HCT116 (cell line): ENCODE data around the gene KDELR1. TPM values are rescaled to one million over a fixed set of nuclear protein-coding genes. Genes with fewer than 3 reads are reported as not detected.

ENCODE experiments used
- ATAC-seq: fragments of 200-7000 bp; cut with Tn5 transposase; 2 replicates; pipeline ENCODE4 v1.9.1; 2020; ENCODE audit warnings: mild to moderate bottlenecking, moderate library complexity
- BruUV-seq: library from RNA; stranded (reverse); fragments of 400-500 nt; replicated peaks from 2 replicates; lab custom pipeline; 2021; lab: Mats Ljungman, UMichigan
- CTCF ChIA-PET: fragments of 300-600 bp; sonication (Branson Sonifier 250); formaldehyde crosslinking; loops from one replicate; lab custom pipeline; 2021; ENCODE audit warnings: antibody characterized with exemption; lab: Charles Lee
- POLR2A ChIA-PET: fragments of 300-600, 350-600 bp; sonication (Branson Sonifier 250); formaldehyde crosslinking; loops from one replicate; lab custom pipeline; 2021; ENCODE audit warnings: antibody characterized with exemption; lab: Charles Lee
- RAD21 ChIA-PET, 2 experiments: fragments of 300-600 bp; sonication (Branson Sonifier 250); formaldehyde crosslinking; loops; one replicate each; lab custom pipeline; 2023; ENCODE audit warnings: low total read pairs in 2 of 2; ENCODE audit not compliant: uncharacterized antibody in 2 of 2, unreplicated experiment in 2 of 2, low non-redundant PET in 1 of 2; lab: Charles Lee
- DNase-seq: peaks from one replicate; pipeline ENCODE4 v3.0.0-alpha.2; 2010; ENCODE audit warnings: low read depth, low spot score
- H2AFZ ChIP-seq: fragments of 200-600 bp; shearing (Covaris generic), sonication (generic); 2 replicates; pipeline ENCODE4 v1.6.1; 2017; ENCODE audit warnings: low read depth, mixed run types, mixed read lengths, antibody characterized with exemption, low read length; ENCODE audit not compliant: poor library complexity, severe bottlenecking
- H3K27ac ChIP-seq: 2 replicates; pipeline ENCODE4 v1.5.1; 2012; ENCODE audit warnings: low read depth, low read length
- H3K27me3 ChIP-seq: fragments of 200-600 bp; sonication (generic); 2 replicates; pipeline ENCODE4 v1.6.1; 2016; ENCODE audit warnings: mixed run types, low read length, mixed read lengths; ENCODE audit not compliant: insufficient read depth
- H3K36me3 ChIP-seq, 2 experiments: fragments of 200-500 bp in 1 of 2; fragments of 200-600 bp in 1 of 2; sonication (Bioruptor generic) in 1 of 2; sonication (generic) in 1 of 2; 2 replicates each; pipeline versions ENCODE4 v1.5.1 to v1.6.1; 2014 to 2016; ENCODE audit warnings: low read length in 2 of 2, inconsistent platforms in 1 of 2, mixed read lengths in 1 of 2, mixed run types in 1 of 2; ENCODE audit not compliant: insufficient read depth in 2 of 2, control insufficient read depth in 1 of 2
- H3K4me1 ChIP-seq, 2 experiments: fragments of 200-600 bp in 1 of 2; sonication (generic) in 1 of 2; 2 replicates each; pipeline versions ENCODE4 v1.5.1 to v1.6.1; 2012 to 2017; ENCODE audit warnings: low read length in 2 of 2, inconsistent platforms in 1 of 2, mild to moderate bottlenecking in 1 of 2, mixed read lengths in 1 of 2, mixed run types in 1 of 2, moderate library complexity in 1 of 2; ENCODE audit not compliant: insufficient read depth in 2 of 2, control insufficient read depth in 1 of 2
- H3K4me2 ChIP-seq: fragments of 200-600 bp; sonication (generic); 2 replicates; pipeline ENCODE4 v1.6.1; 2017; ENCODE audit warnings: mixed run types, low read length, mixed read lengths
- H3K4me3 ChIP-seq, 2 experiments: fragments of 200-600 bp in 1 of 2; sonication (generic) in 1 of 2; replicated peaks in 1 of 2; 2 replicates each; pipeline ENCODE4 v1.5.1; 2011 to 2016; ENCODE audit warnings: low read length in 2 of 2, control low read depth in 1 of 2, low read depth in 1 of 2, mild to moderate bottlenecking in 1 of 2, mixed read lengths in 1 of 2, mixed run types in 1 of 2
- H3K79me2 ChIP-seq: fragments of 200-600 bp; sonication (generic); 2 replicates; pipeline ENCODE4 v1.6.1; 2017; ENCODE audit warnings: mild to moderate bottlenecking, mixed run types, low read length, moderate library complexity, mixed read lengths; ENCODE audit not compliant: insufficient read depth
- H3K9ac ChIP-seq: fragments of 200-600 bp; sonication (generic); 2 replicates; pipeline ENCODE4 v1.6.1; 2016; ENCODE audit warnings: low read length, mixed read lengths
- H3K9me2 ChIP-seq: fragments of 200-600 bp; sonication (generic), shearing (Covaris generic); 2 replicates; pipeline ENCODE4 v1.6.1; 2017; ENCODE audit warnings: mixed run types, mild to moderate bottlenecking, moderate library complexity; ENCODE audit not compliant: insufficient read depth
- H3K9me3 ChIP-seq, 2 experiments: fragments of 200-500 bp in 1 of 2; fragments of 200-600 bp in 1 of 2; sonication (Bioruptor generic) in 1 of 2; sonication (generic) in 1 of 2; 2 replicates each; pipeline ENCODE4 v1.6.1; 2014 to 2017; ENCODE audit warnings: low read length in 2 of 2, mixed read lengths in 2 of 2, inconsistent platforms in 1 of 2, low read depth in 1 of 2, mild to moderate bottlenecking in 1 of 2, mixed run types in 1 of 2, moderate library complexity in 1 of 2; ENCODE audit not compliant: control insufficient read depth in 1 of 2, insufficient read depth in 1 of 2
- H4K20me1 ChIP-seq: fragments of 200-600 bp; sonication (generic), shearing (Covaris generic); 2 replicates; pipeline ENCODE4 v1.6.1; 2017; ENCODE audit warnings: mixed run types, mild to moderate bottlenecking, moderate library complexity; ENCODE audit not compliant: insufficient read depth
- CTCF ChIP-seq, 3 experiments: fragments of 200-600 bp in 1 of 3; sonication (generic) in 1 of 3; IDR thresholded peaks in 2 of 3; conservative IDR thresholded peaks in 1 of 3; 2 replicates each; pipeline ENCODE4 v1.5.1; 2012 to 2017; ENCODE audit warnings: low read depth in 2 of 3, low read length in 2 of 3, antibody characterized with exemption in 1 of 3, borderline replicate concordance in 1 of 3, control low read depth in 1 of 3, mild to moderate bottlenecking in 1 of 3, mixed read lengths in 1 of 3, mixed run types in 1 of 3, moderate library complexity in 1 of 3; ENCODE audit not compliant: insufficient read depth in 1 of 3
- JUND ChIP-seq: IDR thresholded peaks from 2 replicates; pipeline ENCODE4 v1.6.1; 2012
- POLR2AphosphoS5 ChIP-seq: IDR thresholded peaks from 2 replicates; pipeline ENCODE4 v1.6.1; 2011; ENCODE audit warnings: mild to moderate bottlenecking, low read depth, low read length, moderate library complexity
- intact Hi-C: fragments of 100-400 bp; cut with micrococcal nuclease; formaldehyde crosslinking; loops from 2 replicates; pipeline ENCODE4 v1.10.0; 2022
- total RNA-seq: library from RNA; stranded (reverse); gene quantifications from one replicate; pipeline ENCODE4 v1.2.1, GENCODE V29; 2021; ENCODE audit not compliant: unreplicated experiment

The KDELR1 gene
- total RNA-seq, 1 experiment from 2014 or later: 212 TPM

- Histone ChIP-seq H3K27me3 (no peaks in the 10 kb centered on the region), H3K79me2 (no peaks in the 10 kb centered on the region), H3K27ac (no peak overlapping the region), H3K9me2 (no peaks in the 10 kb centered on the region), H3K4me2 (no peak overlapping the region), H4K20me1 (no peaks in the 10 kb centered on the region), H3K36me3 (peaks cover 18 to 20% of the 10 kb centered on the region in 2 experiments), H2AFZ (no peak overlapping the region), H3K9me3 (no peaks in the 10 kb centered on the region), H3K4me3 (no peak overlapping the region), H3K4me1 (peaks cover 0 to 18% of the 10 kb centered on the region in 2 experiments; a peak in 3 of 4 replicates), H3K9ac (no peak overlapping the region)
- no TSS peak for BruUV-seq
- no peak for TF ChIP-seq POLR2AphosphoS5
- ChIA-PET POLR2A (interaction anchor here (0.6 kb wide), 1 partner anchor 18 kb away, joined by 4 read pairs; no protein-coding TSS in a partner anchor), RAD21 (interaction anchor here in 1 of 2 experiments (0.5 kb wide), 1 partner anchor 149 kb away, joined by 4 read pairs; no protein-coding TSS in a partner anchor), CTCF (interaction anchor here (0.6 kb wide), 1 partner anchor 32 kb away, joined by 4 read pairs; no protein-coding TSS in a partner anchor)
- intact Hi-C loops: no loop called here
- DNase-seq (no peak), ATAC-seq (no peak)
Measured at GRCh38 chr19:48419158-48419920, 28.0 kb upstream of the KDELR1 start.

GRCh38 chr19:48418317-48419064 lies 27.1 kb upstream of the KDELR1 start:
- no TSS peak for BruUV-seq
- Histone ChIP-seq H3K4me3 (no peak overlapping the region), H3K27ac (peak overlapping the region; percentile 19; the same call in 1 of the 2 replicates), H3K79me2 (no peaks in the 10 kb centered on the region), H4K20me1 (no peaks in the 10 kb centered on the region), H3K9me3 (no peaks in the 10 kb centered on the region), H3K4me1 (peaks cover 8 to 27% of the 10 kb centered on the region in 2 experiments), H3K9me2 (no peaks in the 10 kb centered on the region), H3K9ac (no peak overlapping the region), H3K27me3 (no peaks in the 10 kb centered on the region), H3K36me3 (peaks cover 18 to 20% of the 10 kb centered on the region in 2 experiments), H3K4me2 (no peak overlapping the region), H2AFZ (no peak overlapping the region)
- ChIA-PET CTCF (interaction anchor here (0.6 kb wide), 1 partner anchor 31 kb away, joined by 4 read pairs; no protein-coding TSS in a partner anchor), POLR2A (no interaction called here), RAD21 (interaction anchor here in 1 of 2 experiments (0.5 kb wide), 1 partner anchor 150 kb away, joined by 4 read pairs; no protein-coding TSS in a partner anchor)
- intact Hi-C loops: no loop called here
- ATAC-seq (peak; percentile 33; the same call in 1 of the 2 replicates), DNase-seq (no peak)
- no peak for TF ChIP-seq JUND
- 0 out of 6 replicates have a peak, but pooled peaks of 1 of the 3 experiments have one; percentile 8 for TF ChIP-seq CTCF (IDR thresholded peaks at IDR 0.05 in 2 of 3, conservative IDR thresholded peaks at IDR 0.05 in 1 of 3; ENCODE audit: borderline replicate concordance in 1 of 3, insufficient read depth in 1 of 3, low read depth in 2 of 3, low read length in 2 of 3)
